GM12878 (cell line): ENCODE measurements around the gene IRF4. TPM values are rescaled to one million over a fixed set of nuclear protein-coding genes. Genes with fewer than 3 reads are reported as not detected.

Experiments
- polyA plus RNA-seq, 11 experiments: library from polyadenylated mRNA; depleted of rRNA in 4 of 11; unstranded in 6 of 11; stranded (reverse) in 5 of 11; fragments of >200 nt; fragmentation: Nextera tagmentation in 4 of 11; fragmentation: Illumina TruSeq in 1 of 11; extraction: Ambion mirVana in 4 of 11; extraction: Trizol in 1 of 11; gene quantifications; 1 replicate in 1 of 11; 2 replicates in 10 of 11; pipeline versions ENCODE4 v1.2.1 to v1.2.3, GENCODE V29; 2011 to 2016; ENCODE audit warnings: inconsistent platforms in 2 of 11, missing spikeins in 2 of 11, low read depth in 1 of 11
- total RNA-seq, 4 experiments: library from RNA; depleted of rRNA in 3 of 4; stranded (reverse); fragments of >200 nt in 3 of 4; fragmentation: Illumina TruSeq in 1 of 4; extraction: Trizol in 1 of 4; gene quantifications; 2 replicates each; pipeline versions ENCODE4 v1.2.1 to v1.2.3, GENCODE V29; 2013 to 2021

Gene IRF4
- total and polyA plus RNA-seq, 10 of the 15 experiments (the other 5 are each of a cell fraction or from before 2014, with no cell fraction given): 50.0 to 495 (median 257) TPM

Other genes starting within 250 kb of the IRF4 start
- gene DUSP22, start 99.3 kb upstream of the IRF4 start, total RNA-seq (2014; rRNA removed): 113 and 123 TPM in 2 replicates
- gene DUSP22, start 99.3 kb upstream of the IRF4 start, total RNA-seq (2014; rRNA removed; fragmentation: Illumina TruSeq; extraction: Trizol): 80.6 and 83.3 TPM in 2 replicates
- 125 and 130 TPM in 2 replicates for gene DUSP22, start 99.3 kb upstream of the IRF4 start, total RNA-seq (2021)
- 78.9 and 80.1 TPM in 2 replicates for gene DUSP22, start 99.3 kb upstream of the IRF4 start, polyA plus RNA-seq (2011; rRNA removed)
- gene DUSP22, start 99.3 kb upstream of the IRF4 start, polyA plus RNA-seq (2014; fragmentation: Illumina TruSeq; extraction: Trizol): 87.9 and 101 TPM in 2 replicates
- 10 to 100 TPM; 93.4 to 99.7 TPM for gene DUSP22, start 99.3 kb upstream of the IRF4 start, polyA plus RNA-seq (2014; fragmentation: Nextera tagmentation; extraction: Ambion mirVana)
- gene DUSP22, start 99.3 kb upstream of the IRF4 start, polyA plus RNA-seq (2014; rRNA removed): 138 and 147 TPM in 2 replicates
- gene DUSP22, start 99.3 kb upstream of the IRF4 start, polyA plus RNA-seq (2016; fragmentation: Nextera tagmentation; extraction: Ambion mirVana): 100 to 1,000 TPM; 150 to 156 TPM